ENCODE results near the gene SLC25A34.

The SLC25A34 gene

GRCh38 chr1:15771836-15772515, 35.9 kb downstream of the SLC25A34 start:
- H3K4me3 ChIP-seq (ENCODE audit: low read depth, low read length), result no peak overlapping the region
- no peak for TF ChIP-seq CTCF (IDR thresholded peaks at IDR 0.05; ENCODE audit: borderline replicate concordance, insufficient read depth, low read depth, low read length)

- H3K4me3 ChIP-seq (ENCODE audit: low read depth, low read length), result no peak overlapping the region
- no peak for TF ChIP-seq CTCF (IDR thresholded peaks at IDR 0.05; ENCODE audit: borderline replicate concordance, insufficient read depth, low read depth, low read length)
Observed at GRCh38 chr1:15775706-15776105, 39.6 kb downstream of the SLC25A34 start.

GRCh38 chr1:15777909-15778707, 42.0 kb downstream of the SLC25A34 start:
- no peak for TF ChIP-seq CTCF (IDR thresholded peaks at IDR 0.05; ENCODE audit: borderline replicate concordance, insufficient read depth, low read depth, low read length)
- H3K4me3 ChIP-seq (ENCODE audit: low read depth, low read length), result no peak overlapping the region

- no peak for TF ChIP-seq CTCF (IDR thresholded peaks at IDR 0.05; ENCODE audit: borderline replicate concordance, insufficient read depth, low read depth, low read length)
Observed at GRCh38 chr1:15785683-15786082, 49.6 kb downstream of the SLC25A34 start.

GRCh38 chr1:15786581-15786980, 50.5 kb downstream of the SLC25A34 start:
- TF ChIP-seq CTCF (IDR thresholded peaks at IDR 0.05; ENCODE audit: borderline replicate concordance, insufficient read depth, low read depth, low read length), result no peak
- H3K4me3 ChIP-seq (ENCODE audit: low read depth, low read length), result no peak overlapping the region

More at GRCh38 chr1:15785683-15786082, 49.6 kb downstream of the SLC25A34 start:
- H3K4me3 ChIP-seq (ENCODE audit: low read depth, low read length), result no peak overlapping the region

GRCh38 chr1:15788624-15789301, 52.7 kb downstream of the SLC25A34 start:
- H3K4me3 ChIP-seq (ENCODE audit: low read depth, low read length), result no peak overlapping the region
- TF ChIP-seq CTCF (IDR thresholded peaks at IDR 0.05; ENCODE audit: borderline replicate concordance, insufficient read depth, low read depth, low read length), result no peak

Data from GM12875 (cell line).